HEK293T (cell line): Measurements from ENCODE around the gene DUSP18.
"Not testable (repeated sequence)": the region's sequence is repeated elsewhere in the genome, so short reads cannot be mapped to it uniquely, and the experiment has no call there.

ENCODE experiments used
- ELF4 ChIP-seq: fragments of 450-650 bp; IDR thresholded peaks from 2 replicates; pipeline ENCODE4 v1.6.1; 2017; ENCODE audit warnings: antibody characterized with exemption
- FOXA1 ChIP-seq: fragments of 450-650 bp; IDR thresholded peaks from 2 replicates; pipeline ENCODE4 v1.6.1; 2016; ENCODE audit warnings: mild to moderate bottlenecking
- FOXK2 ChIP-seq: fragments of 450-650 bp; IDR thresholded peaks from 2 replicates; pipeline ENCODE4 v1.6.1; 2016; ENCODE audit warnings: mild to moderate bottlenecking
- FOXM1 ChIP-seq: fragments of 450-650 bp; IDR thresholded peaks from 2 replicates; pipeline ENCODE4 v1.6.1; 2017; ENCODE audit warnings: mild to moderate bottlenecking, borderline replicate concordance
- HDGF ChIP-seq: fragments of 450-650 bp; IDR thresholded peaks from 2 replicates; pipeline ENCODE4 v1.6.1; 2017; ENCODE audit warnings: antibody characterized with exemption, borderline replicate concordance
- L3MBTL2 ChIP-seq: fragments of 450-650 bp; conservative IDR thresholded peaks from 2 replicates; pipeline ENCODE4 v1.6.1; 2016; ENCODE audit warnings: mild to moderate bottlenecking
- LEF1 ChIP-seq: fragments of 450-650 bp; IDR thresholded peaks from 2 replicates; pipeline ENCODE4 v1.6.1; 2017; ENCODE audit warnings: mild to moderate bottlenecking, borderline replicate concordance
- NFRKB ChIP-seq: fragments of 450-650 bp; IDR thresholded peaks from 2 replicates; pipeline ENCODE4 v1.6.1; 2016; ENCODE audit warnings: mild to moderate bottlenecking, moderate library complexity
- PKNOX1 ChIP-seq: fragments of 450-650 bp; IDR thresholded peaks from 2 replicates; pipeline ENCODE4 v1.6.1; 2016
- SP1 ChIP-seq: fragments of 450-650 bp; IDR thresholded peaks from 2 replicates; pipeline ENCODE4 v1.6.1; 2017
- SUZ12 ChIP-seq: fragments of 450-650 bp; IDR thresholded peaks from 2 replicates; pipeline ENCODE4 v1.6.1; 2016; ENCODE audit warnings: mild to moderate bottlenecking
- TARDBP ChIP-seq: fragments of 450-650 bp; IDR thresholded peaks from 2 replicates; pipeline ENCODE4 v1.6.1; 2016
- ZNF384 ChIP-seq: fragments of 450-650 bp; IDR thresholded peaks from 2 replicates; pipeline ENCODE4 v1.6.1; 2016

- TF ChIP-seq SUZ12, SP1, FOXM1, NFRKB, TARDBP, ELF4, PKNOX1, L3MBTL2, LEF1, HDGF, ZNF384, FOXA1, FOXK2: not testable (repeated sequence)
Measured at GRCh38 chr22:30619909-30620308, 47.8 kb downstream of the DUSP18 start.
